Uterus (tissue), 4 donors: ENCODE measurements around the gene PLXDC2. TPM values are rescaled to one million over a fixed set of nuclear protein-coding genes. Genes with fewer than 3 reads are reported as not detected.
A peak's percentile ranks its signal among the peaks of the same experiment; 100 is the strongest.

ENCODE experiments used
- DNase-seq, 2 donors: peaks; one replicate each; pipeline ENCODE4 v3.0.0-alpha.2; 2019 to 2020
- H3K27ac ChIP-seq, 2 donors: fragments of 200-600 bp; sonication (generic); 1 replicate in 1 of 2; 2 replicates in 1 of 2; pipeline ENCODE4 v1.5.1; 2016 to 2018
- H3K27me3 ChIP-seq, 2 donors: fragments of 200-600 bp; sonication (generic); one replicate each; pipeline ENCODE4 v1.5.1; 2018 to 2019; ENCODE audit warnings: control low read depth in 1 of 2
- H3K36me3 ChIP-seq, 2 donors: fragments of 200-600 bp; sonication (generic); one replicate each; pipeline ENCODE4 v1.5.1; 2019; ENCODE audit warnings: control low read depth in 1 of 2
- H3K4me1 ChIP-seq, 2 donors: fragments of 200-600 bp; sonication (generic); one replicate each; pipeline ENCODE4 v1.5.1; 2018 to 2019; ENCODE audit warnings: control low read depth in 1 of 2
- H3K4me3 ChIP-seq, 2 donors: fragments of 200-600 bp; sonication (generic); 1 replicate in 1 of 2; 2 replicates in 1 of 2; pipeline ENCODE4 v1.5.1; 2018 to 2019; ENCODE audit warnings: mild to moderate bottlenecking in 1 of 2
- H3K9me3 ChIP-seq, 2 donors: fragments of 200-600 bp; sonication (generic); one replicate each; pipeline ENCODE4 v1.5.1; 2019; ENCODE audit warnings: control low read depth in 1 of 2
- POLR2A ChIP-seq, 2 donors: fragments of 450-650 bp; IDR thresholded peaks; one replicate each; pipeline ENCODE4 v1.6.1; 2016; ENCODE audit warnings: antibody characterized with exemption in 2 of 2, mild to moderate bottlenecking in 1 of 2, moderate library complexity in 1 of 2
- intact Hi-C: fragments of 100-400 bp; cut with DNase I; formaldehyde crosslinking; loops from one replicate; pipeline ENCODE4 v1.15.1; 2023; ENCODE audit warnings: low total_unique reads
- total RNA-seq, 4 donors: library from RNA; depleted of rRNA in 3 of 4; stranded (reverse); fragments of >200 nt in 3 of 4; gene quantifications; one replicate each; pipeline versions ENCODE4 v1.1.0 to v1.2.4, GENCODE V29; 2014 to 2023
- TF ChIP-seq, protein P1 (sequence below), 4 experiments: fragments of 200-600 bp in 2 of 4; fragments of 450-650 bp in 2 of 4; sonication (generic) in 2 of 4; IDR thresholded peaks; one replicate each; pipeline ENCODE4 v1.5.1; 2016 to 2019; ENCODE audit warnings: antibody characterized with exemption in 4 of 4, mild to moderate bottlenecking in 2 of 4, moderate library complexity in 1 of 4
- donor health status: DM: yes; HTN: yes; CAD: no.

PLXDC2 gene
- total RNA-seq, 4 donors from 2014 or later = 39.4 to 59.2 (median 52.2) TPM

DNA sequence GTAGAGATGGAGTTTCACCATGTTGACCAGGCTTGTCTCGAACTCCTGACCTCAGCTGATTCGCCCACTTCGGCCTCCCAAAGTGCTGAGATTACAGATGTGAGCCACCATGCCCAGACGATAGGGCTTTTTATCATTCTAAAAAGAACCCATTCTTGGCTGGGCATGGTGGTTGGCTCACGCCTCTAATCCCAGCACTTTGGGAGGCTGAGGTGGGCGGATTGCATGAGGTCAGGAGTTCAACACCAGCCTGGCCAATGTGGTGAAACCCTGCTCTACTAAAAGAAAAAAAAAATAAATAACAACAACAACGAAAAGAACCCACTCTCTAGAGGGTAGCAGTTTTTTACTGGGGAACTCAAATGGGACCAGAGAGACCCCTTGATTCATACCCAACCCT is 112.7 kb downstream of the PLXDC2 start:
- H3K4me1 ChIP-seq = peaks cover 0 to 7% of the 10 kb centered on the region in 2 donors
- H3K4me3 ChIP-seq = no peak overlapping the region
- H3K9me3 ChIP-seq = no peaks in the 10 kb centered on the region
- H3K27ac ChIP-seq = peak overlapping the region; percentile 12 to 45
- intact Hi-C loops = no loop called here
- TF ChIP-seq, protein P1, sequence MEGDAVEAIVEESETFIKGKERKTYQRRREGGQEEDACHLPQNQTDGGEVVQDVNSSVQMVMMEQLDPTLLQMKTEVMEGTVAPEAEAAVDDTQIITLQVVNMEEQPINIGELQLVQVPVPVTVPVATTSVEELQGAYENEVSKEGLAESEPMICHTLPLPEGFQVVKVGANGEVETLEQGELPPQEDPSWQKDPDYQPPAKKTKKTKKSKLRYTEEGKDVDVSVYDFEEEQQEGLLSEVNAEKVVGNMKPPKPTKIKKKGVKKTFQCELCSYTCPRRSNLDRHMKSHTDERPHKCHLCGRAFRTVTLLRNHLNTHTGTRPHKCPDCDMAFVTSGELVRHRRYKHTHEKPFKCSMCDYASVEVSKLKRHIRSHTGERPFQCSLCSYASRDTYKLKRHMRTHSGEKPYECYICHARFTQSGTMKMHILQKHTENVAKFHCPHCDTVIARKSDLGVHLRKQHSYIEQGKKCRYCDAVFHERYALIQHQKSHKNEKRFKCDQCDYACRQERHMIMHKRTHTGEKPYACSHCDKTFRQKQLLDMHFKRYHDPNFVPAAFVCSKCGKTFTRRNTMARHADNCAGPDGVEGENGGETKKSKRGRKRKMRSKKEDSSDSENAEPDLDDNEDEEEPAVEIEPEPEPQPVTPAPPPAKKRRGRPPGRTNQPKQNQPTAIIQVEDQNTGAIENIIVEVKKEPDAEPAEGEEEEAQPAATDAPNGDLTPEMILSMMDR (IDR thresholded peaks at IDR 0.05) = no peak
- TF ChIP-seq POLR2A (IDR thresholded peaks at IDR 0.05) = no peak
- no peak for DNase-seq
- H3K27me3 ChIP-seq = no peaks in the 10 kb centered on the region
- no peaks in the 10 kb centered on the region for H3K36me3 ChIP-seq

DNA sequence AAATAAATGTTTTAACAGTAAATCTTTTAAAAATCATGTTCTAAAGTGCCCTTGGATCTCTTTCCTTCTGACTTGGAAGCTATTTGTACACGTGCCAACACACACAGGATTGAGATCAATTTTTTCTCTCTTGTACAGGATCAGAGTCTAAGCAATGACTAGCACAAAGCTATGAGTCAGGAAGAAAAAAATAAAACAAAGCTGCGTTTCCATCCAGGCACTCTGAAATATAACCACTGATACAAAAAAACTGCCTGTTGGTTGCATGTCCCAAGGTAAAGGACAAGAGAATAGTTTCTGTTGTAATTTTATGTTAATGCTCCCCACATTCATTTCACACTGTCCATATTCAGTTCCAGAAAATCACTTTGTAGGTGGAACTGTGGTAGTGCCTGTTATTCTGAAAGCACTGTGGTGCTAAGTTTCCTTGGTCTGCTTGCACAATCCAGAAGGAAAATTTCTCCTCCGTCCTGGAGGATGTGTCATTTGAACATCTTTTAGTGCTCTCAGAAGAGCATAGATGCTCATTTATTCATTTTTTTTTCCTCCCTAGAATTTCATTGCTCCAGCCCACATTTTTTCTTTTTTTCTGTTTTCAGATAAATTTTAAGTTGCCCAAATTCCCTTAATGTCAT is 113.4 kb downstream of the PLXDC2 start:
- Histone ChIP-seq H3K4me3 (no peak overlapping the region), H3K27me3 (no peaks in the 10 kb centered on the region), H3K4me1 (peaks cover 0 to 6% of the 10 kb centered on the region in 2 donors), H3K27ac (peak overlapping the region; percentile 10 to 45), H3K36me3 (no peaks in the 10 kb centered on the region), H3K9me3 (no peaks in the 10 kb centered on the region)
- TF ChIP-seq POLR2A (IDR thresholded peaks at IDR 0.05) = no peak
- TF ChIP-seq, protein P1 (IDR thresholded peaks at IDR 0.05) = no peak
- DNase-seq = peak in 1 of 2 donors; percentile 16
- intact Hi-C loops = no loop called here

DNA sequence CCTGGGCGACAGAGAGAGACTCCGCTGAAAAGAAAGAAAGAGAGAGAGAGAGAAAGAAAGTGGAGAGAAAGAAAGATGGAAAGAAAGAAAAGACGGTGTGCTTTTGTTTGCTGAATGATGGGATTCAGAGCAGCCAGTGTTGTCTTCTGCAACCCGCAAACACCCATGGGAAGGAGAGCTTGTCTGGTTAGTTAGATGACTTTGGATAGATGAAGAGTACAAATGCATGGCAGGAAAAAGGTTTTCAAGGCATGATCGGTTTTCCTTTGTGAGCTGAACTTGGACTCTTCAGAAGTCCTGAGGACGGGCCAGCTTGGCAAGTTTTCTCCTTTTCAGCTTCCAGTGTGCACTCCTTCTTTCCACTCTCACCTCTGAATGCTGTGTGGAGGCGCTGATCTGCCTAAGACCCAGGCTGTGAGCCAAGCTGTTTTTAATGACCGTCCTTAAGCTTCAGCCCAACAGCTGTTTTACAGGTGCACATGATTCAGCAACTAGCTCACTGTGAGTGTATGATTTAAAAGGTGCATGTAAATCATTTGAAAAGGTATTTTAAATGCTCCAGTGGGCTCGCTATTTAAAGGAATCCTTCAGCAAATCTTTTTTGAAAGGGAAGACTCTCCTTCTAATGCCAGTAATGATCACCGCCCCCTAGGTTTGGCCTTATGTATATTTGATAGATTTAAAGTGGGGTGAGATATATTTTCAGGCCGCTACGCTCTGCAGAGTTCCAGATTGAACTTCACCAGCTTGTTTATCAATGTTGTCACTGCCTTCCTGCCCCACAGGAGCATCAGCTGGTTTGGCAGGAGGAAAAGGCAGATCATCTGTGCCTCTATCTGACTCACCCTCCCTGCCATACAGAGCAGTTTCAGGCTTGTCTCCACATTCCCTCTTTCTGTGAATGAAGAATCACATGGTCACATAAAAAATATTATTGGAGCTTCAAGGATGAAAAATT is 115.0 kb downstream of the PLXDC2 start:
- Histone ChIP-seq H3K36me3 (no peaks in the 10 kb centered on the region), H3K27me3 (no peaks in the 10 kb centered on the region), H3K9me3 (no peaks in the 10 kb centered on the region), H3K4me1 (peaks cover 0 to 6% of the 10 kb centered on the region in 2 donors), H3K27ac (peak overlapping the region; percentile 48 to 85), H3K4me3 (no peak overlapping the region)
- peak; percentile 73 to 79 for DNase-seq
- TF ChIP-seq, protein P1 (IDR thresholded peaks at IDR 0.05) = no peak
- TF ChIP-seq POLR2A (IDR thresholded peaks at IDR 0.05) = no peak
- intact Hi-C loops = no loop called here

DNA sequence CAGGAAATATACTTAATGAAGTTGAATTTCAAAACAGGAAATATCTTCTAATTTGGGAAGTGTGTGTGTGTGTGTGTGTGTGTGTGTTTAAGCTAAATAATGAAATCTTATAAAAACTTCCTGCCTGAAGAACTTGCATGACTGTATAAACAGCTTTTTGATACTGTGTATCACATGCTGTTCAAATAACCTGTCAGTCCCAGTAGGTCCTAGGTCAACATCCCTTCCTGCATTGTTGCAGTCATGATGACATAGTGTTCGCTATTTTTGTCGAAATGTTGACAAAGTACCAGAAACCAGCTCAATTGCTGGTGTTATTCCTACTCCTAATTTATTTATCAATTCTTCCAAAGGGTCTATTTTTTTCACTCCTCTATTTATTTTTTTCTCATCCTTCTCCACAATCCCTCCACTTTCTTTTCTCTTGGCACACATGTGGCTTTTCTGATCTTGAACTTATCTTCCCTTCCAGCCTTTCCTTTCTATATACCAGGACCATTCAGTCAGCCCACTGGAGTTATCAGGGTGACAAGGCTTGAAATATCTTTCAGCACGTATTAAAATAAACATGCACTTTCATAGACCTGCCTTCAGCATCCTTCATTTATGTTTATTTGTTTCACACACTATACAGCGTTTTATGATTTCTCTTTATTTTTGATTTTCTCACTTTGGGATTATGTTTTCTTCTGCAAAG is 115.8 kb downstream of the PLXDC2 start:
- H3K4me1 ChIP-seq = peaks cover 0 to 6% of the 10 kb centered on the region in 2 donors
- H3K9me3 ChIP-seq = no peaks in the 10 kb centered on the region
- no peaks in the 10 kb centered on the region for H3K27me3 ChIP-seq
- no peaks in the 10 kb centered on the region for H3K36me3 ChIP-seq
- intact Hi-C loops = no loop called here
- DNase-seq = no peak
- peak overlapping the region; percentile 48 to 85 for H3K27ac ChIP-seq
- no peak overlapping the region for H3K4me3 ChIP-seq
- no peak for TF ChIP-seq POLR2A (IDR thresholded peaks at IDR 0.05)
- TF ChIP-seq, protein P1 (IDR thresholded peaks at IDR 0.05) = no peak
